Psoas muscle (tissue), 8 donors: ENCODE data around the gene KCP. TPM values are rescaled to one million over a fixed set of nuclear protein-coding genes. Genes with fewer than 3 reads are reported as not detected.
A peak's percentile ranks its signal among the peaks of the same experiment; 100 is the strongest.

ENCODE experiments used
- ATAC-seq, 4 donors: fragments of 200-7000 bp; cut with Tn5 transposase; one replicate each; pipeline ENCODE4 v1.9.1; 2020; ENCODE audit warnings: moderate library complexity in 3 of 4, mild to moderate bottlenecking in 2 of 4
- DNase-seq, 2 donors: peaks; one replicate each; pipeline ENCODE4 v3.0.0-alpha.2; 2020
- H3K27ac ChIP-seq: fragments of 200-600 bp; one replicate; pipeline ENCODE4 v1.8.0; 2022
- H3K27me3 ChIP-seq, 3 donors: fragments of 200-600 bp in 1 of 3; one replicate each; pipeline versions ENCODE4 v1.6.1 to v1.8.0; 2013 to 2022; ENCODE audit warnings: low read length in 2 of 3, mild to moderate bottlenecking in 2 of 3, moderate library complexity in 1 of 3; ENCODE audit not compliant: insufficient read depth in 3 of 3
- H3K36me3 ChIP-seq, 2 donors: fragments of 200-600 bp in 1 of 2; one replicate each; pipeline versions ENCODE4 v1.6.1 to v1.8.0; 2013 to 2022; ENCODE audit warnings: low read depth in 1 of 2, mild to moderate bottlenecking in 1 of 2, moderate library complexity in 1 of 2; ENCODE audit not compliant: insufficient read depth in 1 of 2
- H3K4me1 ChIP-seq: fragments of 200-600 bp; one replicate; pipeline ENCODE4 v1.8.0; 2022
- H3K4me3 ChIP-seq: fragments of 200-600 bp; one replicate; pipeline ENCODE4 v1.8.0; 2022; ENCODE audit warnings: mild to moderate bottlenecking
- H3K9me3 ChIP-seq: fragments of 200-600 bp; one replicate; pipeline ENCODE4 v1.8.0; 2022
- CTCF ChIP-seq: fragments of 200-600 bp; IDR thresholded peaks from one replicate; pipeline ENCODE4 v1.8.0; 2022; ENCODE audit warnings: antibody characterized with exemption
- WGBS, 3 donors: extraction: QIAGEN DNeasy Blood & Tissue Kit; methylation state at CpG; one replicate each; pipeline versions ENCODE4 v1.1.6 to v1.1.7; 2013; 5-methylcytosine and 5-hydroxymethylcytosine counted together
- intact Hi-C, 2 donors: fragments of 100-400 bp; cut with DNase I; formaldehyde crosslinking; loops; one replicate each; pipeline versions ENCODE4 v1.11.0 to v1.14.2; 2022
- polyA plus RNA-seq, 3 donors: library from polyadenylated mRNA; stranded (reverse); fragments of 200-250 nt; gene quantifications; one replicate each; pipeline ENCODE4 v1.2.3, GENCODE V29; 2013
- total RNA-seq, 4 donors: library from RNA; stranded (reverse); fragmentation: NEBNext Ultra II Directional in 2 of 4; extraction: Animal tissue kit (Norgen Biotek cat#: 25700) in 2 of 4; gene quantifications; one replicate each; pipeline versions ENCODE4 v1.2.1 to v1.2.4, GENCODE V29; 2021 to 2023
- donor health status: healthy with polysubstance abuse.
- donor health status: DM: no; HTN: no; CAD: no; lungs with moderate emphysema.
- donor health status: Bipolar disorder and iron deficiency.
- donor health status: healthy.
- donor health status: DM: yes; HTN: yes; CAD: no.
- donor health status: DM: no; HTN: no; CAD: no.
- donor health status: DM: no; HTN: no; CAD: no.
- donor health status: DM: yes; HTN: yes; CAD: no.

Gene KCP
- total and polyA plus RNA-seq, 7 donors = 0.03 to 0.34 (median 0.15) TPM

DNA sequence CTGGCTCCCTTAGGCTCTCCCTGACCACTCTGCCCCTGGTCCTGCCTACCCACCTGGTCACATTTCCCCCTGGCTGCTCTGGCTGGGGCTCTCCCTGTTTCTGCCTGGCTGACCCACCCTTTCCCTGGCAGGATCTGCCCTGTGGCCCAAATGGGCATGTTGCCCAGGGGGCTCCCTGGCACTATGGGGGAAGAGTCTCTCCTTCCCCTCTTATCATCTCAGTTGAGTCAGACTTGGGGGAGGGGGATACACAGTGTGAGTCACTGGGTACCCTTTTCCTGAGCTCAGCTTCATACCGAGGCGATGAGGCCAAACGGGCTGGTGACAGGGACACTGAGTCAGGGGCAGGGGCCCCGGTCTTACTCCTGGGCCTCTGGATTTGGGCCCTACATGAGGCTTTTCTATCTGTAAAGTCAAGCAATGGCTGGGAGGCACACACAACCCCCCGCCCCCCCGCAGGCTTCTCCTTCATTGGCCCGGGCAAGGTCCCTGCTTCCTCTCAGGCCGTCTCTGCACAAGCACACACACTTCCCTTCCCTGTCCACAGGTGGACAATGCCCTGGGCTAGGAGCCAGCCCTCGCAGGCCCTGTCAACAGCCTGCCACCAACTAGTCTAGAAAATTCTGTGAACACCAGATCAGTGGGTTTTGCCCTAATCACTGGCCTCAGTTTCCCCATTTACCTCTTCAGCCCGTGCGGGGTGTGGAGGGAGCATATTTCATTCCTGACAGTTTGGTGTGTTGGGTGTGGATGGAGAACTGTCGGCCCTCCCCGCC, 80.9 kb downstream of the KCP start:
- Histone ChIP-seq H3K36me3 (peaks cover 4 to 36% of the 10 kb centered on the region in 2 donors), H3K9me3 (no peaks in the 10 kb centered on the region), H3K4me1 (peaks cover 39% of the 10 kb centered on the region), H3K27me3 (no peaks in the 10 kb centered on the region), H3K4me3 (peak overlapping the region; percentile 89), H3K27ac (peak overlapping the region; percentile 100)
- ATAC-seq (peak in 3 of 4 donors; percentile 3 to 11 (median 3)), DNase-seq (peak; percentile 68 to 86)
- intact Hi-C loops = loop anchor here (5.0 kb wide), 4 partner anchors 37 to 92 kb away; partner anchors contain the start of genes CCDC136 (in 2 of the 2) and CALU (in 1 of the 2)
- WGBS, 3 donors = 9 to 14% (median 12%) methylated on average over 12 to 13 of the region's 13 CpGs
- no peak for TF ChIP-seq CTCF

- Histone ChIP-seq H3K27ac (peak overlapping the region; percentile 100), H3K9me3 (no peaks in the 10 kb centered on the region), H3K4me1 (peaks cover 35% of the 10 kb centered on the region), H3K4me3 (peak overlapping the region; percentile 89), H3K27me3 (no peaks in the 10 kb centered on the region), H3K36me3 (peaks cover 4 to 22% of the 10 kb centered on the region in 2 donors)
- DNase-seq = peak; percentile 71 to 91
- whole genome bisulfite sequencing, 3 donors = 25 to 35% (median 28%) methylated on average over 10 of the region's 10 CpGs
- no peak for TF ChIP-seq CTCF
- ATAC-seq = peak; percentile 47 to 65 (median 56)
- intact Hi-C loops = loop anchor here (5.0 kb wide), 3 partner anchors 36 to 91 kb away; partner anchors contain the start of genes CCDC136 (in 2 of the 2) and CALU (in 1 of the 2)
Observed at GRCh38 chr7:128827971-128828711, 82.4 kb downstream of the KCP start.

DNA sequence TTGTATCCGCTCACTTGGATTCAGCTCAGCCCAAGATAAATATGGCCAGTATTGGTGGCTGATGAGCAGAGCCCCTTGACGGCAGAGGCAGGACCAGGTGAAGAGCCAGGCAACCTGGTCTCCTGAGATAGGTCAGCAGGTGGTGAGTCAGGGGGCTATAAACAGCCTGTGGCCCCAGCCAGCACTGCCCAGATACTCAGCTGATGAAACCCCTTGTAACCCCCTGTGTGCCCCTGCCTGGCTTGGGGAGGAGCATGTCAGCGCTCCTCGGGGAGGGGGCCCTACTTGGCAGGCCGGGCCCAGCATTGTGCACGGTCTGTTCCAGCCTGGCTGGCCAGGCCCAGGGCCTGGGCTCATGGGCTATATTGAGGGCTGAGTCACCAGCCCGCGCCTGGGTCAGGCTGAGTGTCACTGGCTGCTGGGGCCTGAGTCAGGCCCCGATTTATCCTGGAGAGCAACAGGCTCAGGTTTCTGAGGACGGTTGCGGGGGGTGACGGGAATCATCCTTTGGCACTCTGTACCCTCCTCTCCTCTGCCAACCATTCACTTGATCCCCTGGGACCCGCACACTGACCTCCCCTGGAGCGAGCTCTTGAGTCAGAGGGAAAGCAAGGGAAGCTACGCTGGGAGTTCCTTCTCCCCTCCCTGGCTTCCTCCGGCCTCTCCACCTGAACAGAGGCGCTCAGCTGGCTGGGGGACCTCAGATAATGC, 83.1 kb downstream of the KCP start:
- WGBS, 3 donors = 29 to 45% (median 32%) methylated on average over 16 to 17 of the region's 17 CpGs
- H3K9me3 ChIP-seq = no peaks in the 10 kb centered on the region
- no peaks in the 10 kb centered on the region for H3K27me3 ChIP-seq
- DNase-seq (peak; percentile 88 to 97), ATAC-seq (peak; percentile 68 to 80 (median 72))
- peak overlapping the region; percentile 89 for H3K4me3 ChIP-seq
- H3K36me3 ChIP-seq = peaks cover 4 to 16% of the 10 kb centered on the region in 2 donors
- H3K27ac ChIP-seq = peak overlapping the region; percentile 100
- TF ChIP-seq CTCF = no peak
- H3K4me1 ChIP-seq = peaks cover 32% of the 10 kb centered on the region
- intact Hi-C loops = loop anchor here (5.0 kb wide), 3 partner anchors 35 to 90 kb away; partner anchors contain the start of genes CCDC136 (in 2 of the 2) and CALU (in 1 of the 2)

- TF ChIP-seq CTCF = no peak
- WGBS, 3 donors = 24 to 50% (median 47%) methylated on average over 1 of the region's 1 CpG
- Histone ChIP-seq H3K36me3 (peaks cover 4 to 12% of the 10 kb centered on the region in 2 donors), H3K27me3 (no peaks in the 10 kb centered on the region), H3K4me3 (peak overlapping the region; percentile 41), H3K9me3 (no peaks in the 10 kb centered on the region), H3K27ac (peak overlapping the region; percentile 100), H3K4me1 (peaks cover 32% of the 10 kb centered on the region)
- DNase-seq (no peak), ATAC-seq (peak; percentile 25 to 32 (median 26))
- intact Hi-C loops = loop anchor here (5.0 kb wide), 3 partner anchors 35 to 90 kb away; partner anchors contain the start of genes CCDC136 (in 2 of the 2) and CALU (in 1 of the 2)
Observed at GRCh38 chr7:128826916-128827247, 83.6 kb downstream of the KCP start.

Other genes starting within 250 kb of the KCP start
- gene GARIN1A, start 238.4 kb downstream of the KCP start, total RNA-seq = 1 to 10 TPM in 2 of 4 donors, under 1 TPM in 2; 0.82 to 3.3 (median 1.7) TPM
- gene GARIN1A, start 238.4 kb downstream of the KCP start, polyA plus RNA-seq = under 1 TPM; 0.27 to 0.62 (median 0.42) TPM
- 100 to 1,000 TPM in 1 of 4 donors, 10 to 100 TPM in 3; 52.0 to 236 (median 80.9) TPM for gene CALU, start 171.3 kb downstream of the KCP start, total RNA-seq
- gene CALU, start 171.3 kb downstream of the KCP start, polyA plus RNA-seq = 100 to 1,000 TPM in 2 of 3 donors, 10 to 100 TPM in 1; 84.6 to 215 (median 141) TPM
- gene OPN1SW, start 134.9 kb downstream of the KCP start, total RNA-seq = not detected
- under 1 TPM in 1 of 3 donors, not detected in 2; 0.10 TPM for gene OPN1SW, start 134.9 kb downstream of the KCP start, polyA plus RNA-seq
- gene CCDC136, start 118.7 kb downstream of the KCP start, total RNA-seq = 10 to 100 TPM in 2 of 4 donors, 1 to 10 TPM in 2; 3.9 to 15.7 (median 11.7) TPM
- gene CCDC136, start 118.7 kb downstream of the KCP start, polyA plus RNA-seq = 10 to 100 TPM; 13.4 to 24.5 (median 15.5) TPM
- 1,000 to 10,000 TPM; 2,884 to 6,311 (median 4,401) TPM for gene FLNC, start 80.3 kb downstream of the KCP start, total RNA-seq
- gene FLNC, start 80.3 kb downstream of the KCP start, polyA plus RNA-seq = 1,000 to 10,000 TPM; 1,080 to 4,011 (median 1,658) TPM
- gene ATP6V1F, start 47.9 kb downstream of the KCP start, total RNA-seq = 100 to 1,000 TPM; 103 to 210 (median 131) TPM
- gene ATP6V1F, start 47.9 kb downstream of the KCP start, polyA plus RNA-seq = 100 to 1,000 TPM; 141 to 156 (median 143) TPM
- gene IRF5, start 27.2 kb upstream of the KCP start, total RNA-seq = 1 to 10 TPM; 1.2 to 1.6 (median 1.3) TPM
- under 1 TPM; 0.44 to 0.80 (median 0.78) TPM for gene IRF5, start 27.2 kb upstream of the KCP start, polyA plus RNA-seq
- 10 to 100 TPM; 36.0 to 40.6 (median 37.1) TPM for gene TNPO3, start 144.4 kb upstream of the KCP start, total RNA-seq
- 10 to 100 TPM; 22.6 to 62.1 (median 32.9) TPM for gene TNPO3, start 144.4 kb upstream of the KCP start, polyA plus RNA-seq
- 10 to 100 TPM in 2 of 4 donors, 1 to 10 TPM in 2; 9.1 to 15.4 (median 12.1) TPM for gene TSPAN33, start 234.0 kb upstream of the KCP start, total RNA-seq
- gene TSPAN33, start 234.0 kb upstream of the KCP start, polyA plus RNA-seq = 1 to 10 TPM; 2.2 to 6.6 (median 4.7) TPM